Heart right ventricle (tissue), 16 donors: ENCODE results near the gene KIF22. TPM values are rescaled to one million over a fixed set of nuclear protein-coding genes. Genes with fewer than 3 reads are reported as not detected.

ENCODE experiments used
- ATAC-seq, 8 donors: fragments of 200-7000 bp; cut with Tn5 transposase; one replicate each; pipeline ENCODE4 v1.9.1; 2020; ENCODE audit warnings: mild to moderate bottlenecking in 8 of 8, moderate library complexity in 8 of 8, moderate number of reproducible peaks in 1 of 8
- DNase-seq, 2 donors: peaks; one replicate each; pipeline ENCODE4 v3.0.0-alpha.2; 2020
- H3K27ac ChIP-seq, 10 donors: fragments of 200-600 bp; sonication (generic) in 2 of 10; one replicate each; pipeline versions ENCODE4 v1.5.0 to v1.8.0; 2020 to 2022; ENCODE audit warnings: mild to moderate bottlenecking in 3 of 10
- H3K27me3 ChIP-seq, 7 donors: fragments of 200-600 bp; one replicate each; pipeline ENCODE4 v1.8.0; 2021 to 2022; ENCODE audit warnings: mild to moderate bottlenecking in 2 of 7
- H3K36me3 ChIP-seq, 9 donors: fragments of 200-600 bp; sonication (generic) in 1 of 9; one replicate each; pipeline versions ENCODE4 v1.5.0 to v1.8.0; 2020 to 2022; ENCODE audit warnings: mild to moderate bottlenecking in 2 of 9
- H3K4me1 ChIP-seq, 9 donors: fragments of 200-600 bp; sonication (generic) in 1 of 9; one replicate each; pipeline versions ENCODE4 v1.5.0 to v1.8.0; 2020 to 2022; ENCODE audit warnings: mild to moderate bottlenecking in 4 of 9
- H3K4me3 ChIP-seq, 10 donors: fragments of 200-600 bp; sonication (generic) in 2 of 10; one replicate each; pipeline versions ENCODE4 v1.5.0 to v1.8.0; 2020 to 2022; ENCODE audit warnings: mild to moderate bottlenecking in 7 of 10, moderate library complexity in 2 of 10
- H3K9me3 ChIP-seq, 11 donors: fragments of 200-600 bp in 10 of 11; sonication (generic) in 2 of 11; one replicate each; pipeline versions ENCODE4 v1.5.0 to v1.8.0; 2013 to 2022; ENCODE audit warnings: mild to moderate bottlenecking in 2 of 11, control low read depth in 1 of 11, moderate library complexity in 1 of 11
- WGBS, 2 donors: extraction: QIAGEN DNeasy Blood & Tissue Kit; methylation state at CpG; one replicate each; pipeline ENCODE4 v1.1.7; 2013; ENCODE audit warnings: inconsistent platforms in 1 of 2; 5-methylcytosine and 5-hydroxymethylcytosine counted together
- intact Hi-C, 10 donors: fragments of 100-400 bp; cut with DNase I; formaldehyde crosslinking; loops; one replicate each; pipeline versions ENCODE4 v1.11.1 to v1.14.2; 2022
- polyA plus RNA-seq, 2 donors: library from polyadenylated mRNA; stranded (reverse); fragments of 200-250 nt; gene quantifications; one replicate each; pipeline ENCODE4 v1.2.3, GENCODE V29; 2013
- total RNA-seq, 10 donors: library from RNA; stranded (reverse); fragmentation: NEBNext Ultra II Directional in 3 of 10; extraction: Animal tissue kit (Norgen Biotek cat#: 25700) in 3 of 10; gene quantifications; one replicate each; pipeline versions ENCODE4 v1.2.1 to v1.2.4, GENCODE V29; 2021 to 2023
- TF ChIP-seq, protein P1 (sequence below), 9 donors: fragments of 200-600 bp; sonication (generic) in 2 of 9; IDR thresholded peaks; one replicate each; pipeline versions ENCODE4 v1.5.0 to v1.8.0; 2021 to 2022; ENCODE audit warnings: antibody characterized with exemption in 9 of 9, mild to moderate bottlenecking in 5 of 9, moderate library complexity in 1 of 9
- donor health status: Arrhythmogenic right ventricular cardiomyopathy.
- donor health status: ischemic (EF 13 %, LVEDD 7.1; RV severe dilation, severe dysfunction).
- donor health status: healthy with polysubstance abuse.
- donor health status: DM: no; HTN: yes; CAD: no.
- donor health status: DM: no; HTN: no; CAD: no.
- donor health status: ischemic (EF 25% LVEDD 6.9; RV normal size, moderate dysfunction).
- donor health status: ischemic (EF 25% LVEDD 5.7; RV mildly dilated, moderate dysfunction).
- donor health status: healthy.
- donor health status: DM: yes; HTN: yes; CAD: no.
- donor health status: Ischemic cardiomyopathy.
- donor health status: ischemic (EF 35%, LVEDD 5.7; RV mildly dilated, moderate dysfunction).
- donor health status: nonischemic (EF 11% LVEDD 7.7; RV severe dilation, severe dysfunction).
- donor health status: DM: yes; HTN: yes; CAD: no.
- donor health status: PGD.
- donor health status: ischemic (EF 29% LVEDD 5.4; RV normal size, mild dysfunction).
- donor health status: nonischemic (EF 23%, LVEDD 6.1; RV moderate dilation, normal function).

KIF22 gene
- total and polyA plus RNA-seq, 12 donors, result 16.3 to 136 (median 38.6) TPM

GRCh38 chr16:29812754-29813643, 22.4 kb downstream of the KIF22 start:
- H3K4me1 ChIP-seq, result peaks cover 32 to 86% (median 77%) of the 10 kb centered on the region in 9 donors
- intact Hi-C loops, result loop anchor here in 5 of 10 donors (5.0 to 10.0 kb wide), 5 partner anchors 34 to 842 kb away; partner anchors contain the start of genes FBRS (in 1 of the 5), HIRIP3 (in 1 of the 5), INO80E (in 1 of the 5) and PRR14 (in 1 of the 5)
- DNase-seq, result no peak

DNA sequence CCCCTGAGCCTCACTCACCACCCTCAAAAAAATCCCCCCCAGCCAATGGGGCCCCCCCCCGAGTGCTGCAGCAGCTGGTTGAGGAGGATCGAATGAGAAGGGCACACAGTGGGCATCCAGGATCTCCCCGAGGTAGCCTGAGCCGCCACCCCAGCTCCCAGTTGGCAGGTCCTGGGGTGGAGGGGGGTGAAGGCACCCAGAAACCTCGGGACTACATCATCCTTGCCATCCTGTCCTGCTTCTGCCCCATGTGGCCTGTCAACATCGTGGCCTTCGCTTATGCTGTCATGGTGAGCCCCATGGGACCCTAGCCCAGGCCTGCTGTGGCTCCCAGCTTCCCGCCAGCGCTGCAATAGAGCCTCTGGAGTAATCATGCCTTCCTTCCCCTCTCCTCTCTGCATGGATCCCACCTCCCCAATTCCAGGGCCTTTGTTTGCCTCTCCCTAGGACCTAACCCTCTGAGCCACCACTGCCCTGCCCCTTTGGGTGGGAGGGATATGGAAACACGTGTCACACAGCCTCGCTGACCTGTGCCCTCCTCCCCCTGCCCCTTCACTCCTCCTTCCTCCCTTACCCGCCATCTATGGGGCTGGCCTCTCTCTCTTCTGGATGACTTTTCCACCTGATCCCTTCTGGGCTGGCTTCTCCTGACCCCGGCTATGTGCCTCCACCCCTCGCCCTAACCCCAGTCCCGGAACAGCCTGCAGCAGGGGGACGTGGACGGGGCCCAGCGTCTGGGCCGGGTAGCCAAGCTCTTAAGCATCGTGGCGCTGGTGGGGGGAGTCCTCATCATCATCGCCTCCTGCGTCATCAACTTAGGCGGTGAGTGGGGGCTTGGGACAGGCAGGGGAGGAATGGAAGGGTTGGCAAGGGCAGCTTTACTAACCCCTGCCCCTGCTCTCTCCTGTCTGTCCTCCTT, 23.4 kb downstream of the KIF22 start:
- intact Hi-C loops, result loop anchor here in 5 of 10 donors (5.0 to 10.0 kb wide), 5 partner anchors 33 to 841 kb away; partner anchors contain the start of genes FBRS (in 1 of the 5), HIRIP3 (in 1 of the 5), INO80E (in 1 of the 5) and PRR14 (in 1 of the 5)
- ATAC-seq, result no peak
- peak in 1 of 2 donors; percentile 19 for DNase-seq
- WGBS, 2 donors, result 75 to 81% methylated on average over 24 of the region's 24 CpGs
- Histone ChIP-seq H3K36me3 (peaks cover 0 to 31% (median 10%) of the 10 kb centered on the region in 9 donors), H3K4me3 (no peak overlapping the region), H3K27me3 (peaks cover 0 to 16% (median 0%) of the 10 kb centered on the region in 7 donors), H3K9me3 (no peaks in the 10 kb centered on the region), H3K27ac (peak overlapping the region in 2 of 10 donors; percentile 96), H3K4me1 (peaks cover 23 to 84% (median 68%) of the 10 kb centered on the region in 9 donors)
- TF ChIP-seq, protein P1, sequence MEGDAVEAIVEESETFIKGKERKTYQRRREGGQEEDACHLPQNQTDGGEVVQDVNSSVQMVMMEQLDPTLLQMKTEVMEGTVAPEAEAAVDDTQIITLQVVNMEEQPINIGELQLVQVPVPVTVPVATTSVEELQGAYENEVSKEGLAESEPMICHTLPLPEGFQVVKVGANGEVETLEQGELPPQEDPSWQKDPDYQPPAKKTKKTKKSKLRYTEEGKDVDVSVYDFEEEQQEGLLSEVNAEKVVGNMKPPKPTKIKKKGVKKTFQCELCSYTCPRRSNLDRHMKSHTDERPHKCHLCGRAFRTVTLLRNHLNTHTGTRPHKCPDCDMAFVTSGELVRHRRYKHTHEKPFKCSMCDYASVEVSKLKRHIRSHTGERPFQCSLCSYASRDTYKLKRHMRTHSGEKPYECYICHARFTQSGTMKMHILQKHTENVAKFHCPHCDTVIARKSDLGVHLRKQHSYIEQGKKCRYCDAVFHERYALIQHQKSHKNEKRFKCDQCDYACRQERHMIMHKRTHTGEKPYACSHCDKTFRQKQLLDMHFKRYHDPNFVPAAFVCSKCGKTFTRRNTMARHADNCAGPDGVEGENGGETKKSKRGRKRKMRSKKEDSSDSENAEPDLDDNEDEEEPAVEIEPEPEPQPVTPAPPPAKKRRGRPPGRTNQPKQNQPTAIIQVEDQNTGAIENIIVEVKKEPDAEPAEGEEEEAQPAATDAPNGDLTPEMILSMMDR (IDR thresholded peaks at IDR 0.05), result no peak

More at GRCh38 chr16:29812754-29813643, 22.4 kb downstream of the KIF22 start:
- H3K4me3 ChIP-seq, result peak overlapping the region in 9 of 10 donors; percentile 50 to 73 (median 65)
- ATAC-seq, result no peak
- H3K27me3 ChIP-seq, result peaks cover 0 to 16% (median 0%) of the 10 kb centered on the region in 7 donors
- H3K9me3 ChIP-seq, result no peaks in the 10 kb centered on the region
- WGBS, 2 donors, result 71 to 74% methylated on average over 9 of the region's 9 CpGs
- TF ChIP-seq, protein P1 (IDR thresholded peaks at IDR 0.05), result no peak
- H3K27ac ChIP-seq, result peak overlapping the region in 8 of 10 donors; percentile 86 to 97 (median 92)
- H3K36me3 ChIP-seq, result peaks cover 0 to 28% (median 14%) of the 10 kb centered on the region in 9 donors

- H3K27me3 ChIP-seq, result peaks cover 0 to 16% (median 0%) of the 10 kb centered on the region in 7 donors
- peak overlapping the region in 7 of 10 donors; percentile 86 to 96 (median 91) for H3K27ac ChIP-seq
- H3K4me1 ChIP-seq, result peaks cover 20 to 84% (median 65%) of the 10 kb centered on the region in 9 donors
- H3K36me3 ChIP-seq, result peaks cover 0 to 30% (median 5%) of the 10 kb centered on the region in 9 donors
- TF ChIP-seq, protein P1 (IDR thresholded peaks at IDR 0.05), result no peak
- peak overlapping the region in 3 of 10 donors; percentile 65 to 80 (median 75) for H3K4me3 ChIP-seq
- WGBS, 2 donors, result 74 to 83% methylated on average over 5 of the region's 5 CpGs
- DNase-seq, result no peak
- no peak for ATAC-seq
- intact Hi-C loops, result loop anchor here in 5 of 10 donors (5.0 to 10.0 kb wide), 5 partner anchors 33 to 840 kb away; partner anchors contain the start of genes FBRS (in 1 of the 5), HIRIP3 (in 1 of the 5), INO80E (in 1 of the 5) and PRR14 (in 1 of the 5)
- no peaks in the 10 kb centered on the region for H3K9me3 ChIP-seq
Measured at GRCh38 chr16:29814592-29814991, 24.0 kb downstream of the KIF22 start.
